ENCODE measurements around the gene DIP2B. TPM values are rescaled to one million over a fixed set of nuclear protein-coding genes. Genes with fewer than 3 reads are reported as not detected.

Gene DIP2B
- total and polyA plus RNA-seq, 2 of the 13 experiments (the other 11 are each of a cell fraction or from before 2014, with no cell fraction given) = 32.1 to 35.8 TPM

DNA sequence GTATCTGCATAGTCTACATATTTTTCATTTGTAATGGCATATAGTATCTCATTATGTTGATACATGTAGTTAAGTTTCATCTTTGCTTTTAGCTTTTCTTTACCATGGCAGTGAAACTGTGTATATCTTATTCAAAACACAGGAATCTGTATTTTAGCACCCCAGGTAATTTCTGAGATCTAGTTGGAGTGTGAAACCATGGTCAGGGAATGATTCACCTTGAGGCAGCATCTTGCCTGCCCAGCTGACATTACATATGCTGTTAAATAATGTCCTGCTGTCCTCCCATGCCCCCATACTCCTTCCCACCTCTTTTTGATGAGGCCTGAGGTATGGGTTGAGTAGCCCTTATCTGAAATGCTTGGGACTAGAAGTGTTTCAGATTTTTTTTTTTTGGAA is 133.7 kb downstream of the DIP2B start:
- no peak overlapping the region for H3K27ac ChIP-seq (ENCODE audit: extremely low read length, insufficient read depth, low read length)
- POLR2A ChIA-PET = interaction anchor here (0.7 to 0.9 kb wide), 2 partner anchors 133 to 134 kb away, joined by 3 to 4 read pairs; partner anchors contain the start of gene DIP2B
- H3K27me3 ChIP-seq (ENCODE audit: control insufficient read depth in 1 of 2, insufficient read depth in 2 of 2, low read length in 2 of 2) = no peaks in the 10 kb centered on the region
- H3K4me3 ChIP-seq (replicated peaks in 1 of 3; ENCODE audit: insufficient read depth in 1 of 3, low read depth in 2 of 3, low read length in 3 of 3) = no peak overlapping the region
- no peak overlapping the region for H3K4me2 ChIP-seq (ENCODE audit: low read depth, low read length)
- H3K36me3 ChIP-seq (replicated peaks in 1 of 2; ENCODE audit: control insufficient read depth in 1 of 2, insufficient read depth in 2 of 2, low read length in 2 of 2) = peaks cover 7 to 32% of the 10 kb centered on the region in 2 experiments
- H3K79me2 ChIP-seq (ENCODE audit: insufficient read depth, low read length) = peaks cover 28% of the 10 kb centered on the region
- in situ Hi-C loops (cut with HindIII; ENCODE audit: extremely low pct_ligation_motif_present, low pct_unique_long_range_greater_than_20kb) (loop anchor here (5.0 kb wide), 1 partner anchor 131 kb away; no protein-coding TSS in a partner anchor), intact Hi-C loops (cut with micrococcal nuclease; ENCODE audit: unreplicated experiment) (loop anchor here (1.0 to 10.0 kb wide), 2 partner anchors 64 to 134 kb away; partner anchors contain the start of gene DIP2B)
- H3K4me1 ChIP-seq (ENCODE audit: insufficient read depth, low read length) = peaks cover 45% of the 10 kb centered on the region
- H2AFZ ChIP-seq (ENCODE audit: low read length) = no peak overlapping the region
- BruUV-seq (replicated peaks) = no TSS peak
- ATAC-seq (no peak), FAIRE-seq (no peak), DNase-seq (ENCODE audit: low spot score) (no peak)
- no peak overlapping the region for H3K9ac ChIP-seq (ENCODE audit: insufficient read depth, low read depth, low read length)
- CTCF ChIA-PET (ENCODE audit: low intra/inter-chr PET ratio, low total read pairs) = interaction anchor here (3.9 kb wide), 1 partner anchor 134 kb away, joined by 22 read pairs; the partner anchor contains the start of gene DIP2B
- no peak for TF ChIP-seq TAF15 (IDR thresholded peaks at IDR 0.05; ENCODE audit: low read depth, low read length, poor library complexity, severe bottlenecking)
- TF ChIP-seq KMT2B (CRISPR knock-in tag; IDR thresholded peaks at IDR 0.05) = no peak
- TF ChIP-seq HOXA9 (CRISPR knock-in tag; IDR thresholded peaks at IDR 0.05; ENCODE audit: borderline replicate concordance) = no peak
- no peak for TF ChIP-seq FOXC1 (CRISPR knock-in tag; IDR thresholded peaks at IDR 0.05; ENCODE audit: borderline replicate concordance)
- no peak for TF ChIP-seq ZNF713 (CRISPR knock-in tag; IDR thresholded peaks at IDR 0.05)
- no peak for TF ChIP-seq ASH2L (IDR thresholded peaks at IDR 0.05; ENCODE audit: insufficient read length, low read depth, low read length)
- no peak for TF ChIP-seq MLLT10 (CRISPR knock-in tag; IDR thresholded peaks at IDR 0.05)
- TF ChIP-seq ZNF790 (CRISPR knock-in tag; IDR thresholded peaks at IDR 0.05; ENCODE audit: borderline replicate concordance) = no peak
- no peak for TF ChIP-seq GZF1 (CRISPR knock-in tag; IDR thresholded peaks at IDR 0.05)
- no peak for TF ChIP-seq CEBPB (IDR thresholded peaks at IDR 0.05; ENCODE audit: borderline replicate concordance, low read depth, low read length)
- TF ChIP-seq SP140L (CRISPR knock-in tag; IDR thresholded peaks at IDR 0.05; ENCODE audit: borderline replicate concordance) = no peak
- no peak for TF ChIP-seq CEBPG (CRISPR knock-in tag; IDR thresholded peaks at IDR 0.05)
- TF ChIP-seq ZNF44 (CRISPR knock-in tag; IDR thresholded peaks at IDR 0.05) = no peak
- TF ChIP-seq HNF4A (CRISPR knock-in tag; IDR thresholded peaks at IDR 0.05) = no peak
- TF ChIP-seq ZSCAN9 (CRISPR knock-in tag; IDR thresholded peaks at IDR 0.05; ENCODE audit: borderline replicate concordance) = no peak
- TF ChIP-seq KLF11 (CRISPR knock-in tag; IDR thresholded peaks at IDR 0.05) = no peak
- TF ChIP-seq, protein P1, sequence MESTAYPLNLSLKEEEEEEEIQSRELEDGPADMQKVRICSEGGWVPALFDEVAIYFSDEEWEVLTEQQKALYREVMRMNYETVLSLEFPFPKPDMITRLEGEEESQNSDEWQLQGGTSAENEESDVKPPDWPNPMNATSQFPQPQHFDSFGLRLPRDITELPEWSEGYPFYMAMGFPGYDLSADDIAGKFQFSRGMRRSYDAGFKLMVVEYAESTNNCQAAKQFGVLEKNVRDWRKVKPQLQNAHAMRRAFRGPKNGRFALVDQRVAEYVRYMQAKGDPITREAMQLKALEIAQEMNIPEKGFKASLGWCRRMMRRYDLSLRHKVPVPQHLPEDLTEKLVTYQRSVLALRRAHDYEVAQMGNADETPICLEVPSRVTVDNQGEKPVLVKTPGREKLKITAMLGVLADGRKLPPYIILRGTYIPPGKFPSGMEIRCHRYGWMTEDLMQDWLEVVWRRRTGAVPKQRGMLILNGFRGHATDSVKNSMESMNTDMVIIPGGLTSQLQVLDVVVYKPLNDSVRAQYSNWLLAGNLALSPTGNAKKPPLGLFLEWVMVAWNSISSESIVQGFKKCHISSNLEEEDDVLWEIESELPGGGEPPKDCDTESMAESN (CRISPR knock-in tag; conservative IDR thresholded peaks at IDR 0.05) = no peak
- TF ChIP-seq KDM2A (CRISPR knock-in tag; IDR thresholded peaks at IDR 0.05; ENCODE audit: borderline replicate concordance, low read depth) = no peak
- no peaks in the 10 kb centered on the region for H4K20me1 ChIP-seq (ENCODE audit: insufficient read depth, low read length)
- no peaks in the 10 kb centered on the region for H3K9me3 ChIP-seq (ENCODE audit: low read length)
